Ishikawa (cell line): Measurements from ENCODE around the gene OGFOD2.

Source experiments
- CEBPB ChIP-seq: IDR thresholded peaks from 2 replicates; pipeline ENCODE4 v1.6.1; 2012
- CREB1 ChIP-seq: IDR thresholded peaks from 2 replicates; pipeline ENCODE4 v1.6.1; 2012; ENCODE audit warnings: low read depth
- EGR1 ChIP-seq: IDR thresholded peaks from 2 replicates; pipeline ENCODE4 v1.6.1; 2012
- EP300 ChIP-seq: IDR thresholded peaks from 2 replicates; pipeline ENCODE4 v1.6.1; 2012; ENCODE audit warnings: borderline replicate concordance
- FOXM1 ChIP-seq: IDR thresholded peaks from 2 replicates; pipeline ENCODE4 v1.6.1; 2012; ENCODE audit warnings: low read depth, borderline replicate concordance
- NFIC ChIP-seq: IDR thresholded peaks from 2 replicates; pipeline ENCODE4 v1.6.1; 2012
- RAD21 ChIP-seq: IDR thresholded peaks from 2 replicates; pipeline ENCODE4 v1.6.1; 2012; ENCODE audit warnings: low read depth
- TAF1 ChIP-seq: IDR thresholded peaks from 2 replicates; pipeline ENCODE4 v1.6.1; 2012; ENCODE audit warnings: low read depth, mild to moderate bottlenecking
- TCF12 ChIP-seq: IDR thresholded peaks from 2 replicates; pipeline ENCODE4 v1.6.1; 2012; ENCODE audit warnings: low read depth
- TEAD4 ChIP-seq: IDR thresholded peaks from 2 replicates; pipeline ENCODE4 v1.6.1; 2012
- YY1 ChIP-seq: IDR thresholded peaks from 2 replicates; pipeline ENCODE4 v1.6.1; 2012; ENCODE audit warnings: low read depth
- ZBTB7A ChIP-seq: IDR thresholded peaks from 2 replicates; pipeline ENCODE4 v1.6.1; 2012; ENCODE audit warnings: low read depth
- TF ChIP-seq, protein P1 (sequence below): IDR thresholded peaks from 2 replicates; pipeline ENCODE4 v1.6.1; 2012; ENCODE audit warnings: low read depth, mild to moderate bottlenecking
- TF ChIP-seq, protein P2 (sequence below): IDR thresholded peaks from 2 replicates; pipeline ENCODE4 v1.6.1; 2012
- TF ChIP-seq, protein P3 (sequence below): IDR thresholded peaks from 2 replicates; pipeline ENCODE4 v1.6.1; 2012

The OGFOD2 gene

DNA sequence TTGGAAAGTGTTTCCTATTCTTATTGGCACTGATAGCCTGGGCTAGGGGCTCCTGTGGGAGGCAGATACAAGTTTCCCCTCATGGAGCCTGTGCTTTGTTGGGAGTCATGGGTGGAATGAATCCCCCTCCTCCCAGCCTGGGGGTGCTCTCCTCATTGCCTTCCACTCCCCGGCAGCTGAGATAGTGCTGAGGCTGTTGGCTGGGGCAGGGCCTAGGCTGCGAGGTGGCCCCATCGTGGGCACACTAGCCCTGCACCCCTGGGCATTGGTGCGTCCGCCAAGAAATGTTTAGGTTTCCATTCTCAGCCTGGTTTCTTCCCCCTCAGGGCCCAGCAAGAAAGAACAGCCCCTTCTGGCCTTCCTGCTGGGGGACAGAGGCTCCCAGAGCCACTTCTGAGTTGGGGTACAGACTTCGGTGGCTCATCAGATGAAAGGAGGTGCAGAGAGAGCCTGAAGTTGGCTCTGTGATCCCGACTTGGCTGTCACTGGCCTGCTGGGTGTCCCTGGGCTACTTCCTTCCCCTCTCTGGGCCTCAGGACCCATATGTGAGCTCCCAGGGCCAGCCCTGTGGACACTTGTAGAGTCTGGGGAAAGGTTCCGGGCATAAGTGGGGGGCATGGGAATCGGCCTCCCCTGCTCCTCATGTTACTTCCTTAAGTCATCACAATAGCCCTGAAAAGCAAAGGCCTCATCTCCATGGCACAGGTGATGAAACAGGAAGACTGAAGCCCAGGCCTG lies 2.8 kb downstream of the OGFOD2 start:
- no peak for TF ChIP-seq FOXM1
- TF ChIP-seq, protein P1, sequence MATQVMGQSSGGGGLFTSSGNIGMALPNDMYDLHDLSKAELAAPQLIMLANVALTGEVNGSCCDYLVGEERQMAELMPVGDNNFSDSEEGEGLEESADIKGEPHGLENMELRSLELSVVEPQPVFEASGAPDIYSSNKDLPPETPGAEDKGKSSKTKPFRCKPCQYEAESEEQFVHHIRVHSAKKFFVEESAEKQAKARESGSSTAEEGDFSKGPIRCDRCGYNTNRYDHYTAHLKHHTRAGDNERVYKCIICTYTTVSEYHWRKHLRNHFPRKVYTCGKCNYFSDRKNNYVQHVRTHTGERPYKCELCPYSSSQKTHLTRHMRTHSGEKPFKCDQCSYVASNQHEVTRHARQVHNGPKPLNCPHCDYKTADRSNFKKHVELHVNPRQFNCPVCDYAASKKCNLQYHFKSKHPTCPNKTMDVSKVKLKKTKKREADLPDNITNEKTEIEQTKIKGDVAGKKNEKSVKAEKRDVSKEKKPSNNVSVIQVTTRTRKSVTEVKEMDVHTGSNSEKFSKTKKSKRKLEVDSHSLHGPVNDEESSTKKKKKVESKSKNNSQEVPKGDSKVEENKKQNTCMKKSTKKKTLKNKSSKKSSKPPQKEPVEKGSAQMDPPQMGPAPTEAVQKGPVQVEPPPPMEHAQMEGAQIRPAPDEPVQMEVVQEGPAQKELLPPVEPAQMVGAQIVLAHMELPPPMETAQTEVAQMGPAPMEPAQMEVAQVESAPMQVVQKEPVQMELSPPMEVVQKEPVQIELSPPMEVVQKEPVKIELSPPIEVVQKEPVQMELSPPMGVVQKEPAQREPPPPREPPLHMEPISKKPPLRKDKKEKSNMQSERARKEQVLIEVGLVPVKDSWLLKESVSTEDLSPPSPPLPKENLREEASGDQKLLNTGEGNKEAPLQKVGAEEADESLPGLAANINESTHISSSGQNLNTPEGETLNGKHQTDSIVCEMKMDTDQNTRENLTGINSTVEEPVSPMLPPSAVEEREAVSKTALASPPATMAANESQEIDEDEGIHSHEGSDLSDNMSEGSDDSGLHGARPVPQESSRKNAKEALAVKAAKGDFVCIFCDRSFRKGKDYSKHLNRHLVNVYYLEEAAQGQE, result no peak

- TF ChIP-seq CREB1 (no peak), NFIC (no peak), TEAD4 (no peak), EGR1 (no peak), YY1 (no peak), TAF1 (no peak), EP300 (no peak), CEBPB (no peak), TCF12 (no peak), ZBTB7A (no peak), RAD21 (no peak), FOXM1 (no peak)
- TF ChIP-seq, protein P2, sequence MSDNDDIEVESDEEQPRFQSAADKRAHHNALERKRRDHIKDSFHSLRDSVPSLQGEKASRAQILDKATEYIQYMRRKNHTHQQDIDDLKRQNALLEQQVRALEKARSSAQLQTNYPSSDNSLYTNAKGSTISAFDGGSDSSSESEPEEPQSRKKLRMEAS, result no peak
- TF ChIP-seq, protein P3, sequence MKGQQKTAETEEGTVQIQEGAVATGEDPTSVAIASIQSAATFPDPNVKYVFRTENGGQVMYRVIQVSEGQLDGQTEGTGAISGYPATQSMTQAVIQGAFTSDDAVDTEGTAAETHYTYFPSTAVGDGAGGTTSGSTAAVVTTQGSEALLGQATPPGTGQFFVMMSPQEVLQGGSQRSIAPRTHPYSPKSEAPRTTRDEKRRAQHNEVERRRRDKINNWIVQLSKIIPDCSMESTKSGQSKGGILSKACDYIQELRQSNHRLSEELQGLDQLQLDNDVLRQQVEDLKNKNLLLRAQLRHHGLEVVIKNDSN, result no peak
- TF ChIP-seq, protein P1, result no peak
Observed at GRCh38 chr12:122978507-122978955, 3.5 kb downstream of the OGFOD2 start.

DNA sequence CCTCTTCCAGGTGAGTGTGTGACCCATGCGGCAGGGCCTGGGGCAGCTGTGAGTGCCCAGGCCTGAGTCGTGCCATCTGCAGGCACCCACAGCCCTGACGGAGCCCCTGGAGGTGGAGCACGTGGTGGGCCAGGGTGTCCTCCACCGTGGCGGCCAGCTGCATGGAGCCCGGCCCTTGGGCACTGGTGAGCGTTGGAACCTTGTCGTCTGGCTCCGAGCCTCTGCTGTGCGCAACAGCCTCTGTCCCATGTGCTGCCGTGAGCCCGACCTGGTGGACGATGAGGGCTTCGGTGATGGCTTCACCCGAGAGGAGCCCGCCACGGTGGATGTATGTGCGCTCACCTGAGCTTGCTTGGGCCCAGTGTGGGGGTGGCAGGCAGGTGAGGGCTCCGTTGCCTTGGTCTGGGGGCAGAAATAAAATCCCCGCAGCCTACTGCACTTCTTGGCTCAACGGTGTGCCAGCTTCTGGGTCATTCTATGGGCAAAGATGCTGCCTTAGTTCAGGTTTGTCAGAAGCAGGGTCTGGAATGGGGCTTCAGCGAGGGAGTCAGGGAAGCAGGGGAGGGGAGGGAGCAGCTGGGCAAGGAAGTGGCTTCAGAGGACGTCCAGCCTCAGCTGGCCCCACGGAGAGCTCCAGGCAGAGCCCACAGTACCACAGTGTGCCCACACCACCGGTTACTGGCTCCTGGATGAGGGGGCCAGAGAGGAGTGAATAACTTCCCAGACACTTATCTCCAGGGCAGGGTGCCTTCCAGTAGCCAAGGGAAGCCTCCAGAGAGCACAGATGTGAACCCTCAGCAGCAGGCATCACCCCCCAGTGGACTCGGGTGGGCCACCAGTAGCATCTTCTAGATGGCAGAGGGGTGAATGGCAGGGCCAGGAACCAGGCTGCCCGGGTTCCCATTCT lies 4.2 kb downstream of the OGFOD2 start:
- no peak for TF ChIP-seq CEBPB

- no peak; the same call in 1 of the 2 replicates for TF ChIP-seq EP300
- no peak for TF ChIP-seq TAF1
- TF ChIP-seq TCF12, result no peak
- no peak for TF ChIP-seq EGR1
- no peak for TF ChIP-seq TEAD4
- TF ChIP-seq ZBTB7A, result no peak
- no peak for TF ChIP-seq CEBPB
- TF ChIP-seq, protein P3, result no peak
- no peak for TF ChIP-seq CREB1
- TF ChIP-seq, protein P2, result no peak
- no peak for TF ChIP-seq FOXM1
- TF ChIP-seq NFIC, result no peak
- no peak for TF ChIP-seq RAD21
- TF ChIP-seq, protein P1, result no peak
- no peak for TF ChIP-seq YY1
Observed at GRCh38 chr12:122979908-122980182, 4.8 kb downstream of the OGFOD2 start.
